Cerebellar cortex (tissue), 1 donor: ENCODE results near the gene FFAR2.
"Not testable (repeated sequence)": the region's sequence is repeated elsewhere in the genome, so short reads cannot be mapped to it uniquely, and the experiment has no call there.

Experiments used
- DNase-seq: peaks from one replicate; pipeline ENCODE4 v3.0.0-alpha.2; 2015; ENCODE audit warnings: low spot score

Gene FFAR2

DNA sequence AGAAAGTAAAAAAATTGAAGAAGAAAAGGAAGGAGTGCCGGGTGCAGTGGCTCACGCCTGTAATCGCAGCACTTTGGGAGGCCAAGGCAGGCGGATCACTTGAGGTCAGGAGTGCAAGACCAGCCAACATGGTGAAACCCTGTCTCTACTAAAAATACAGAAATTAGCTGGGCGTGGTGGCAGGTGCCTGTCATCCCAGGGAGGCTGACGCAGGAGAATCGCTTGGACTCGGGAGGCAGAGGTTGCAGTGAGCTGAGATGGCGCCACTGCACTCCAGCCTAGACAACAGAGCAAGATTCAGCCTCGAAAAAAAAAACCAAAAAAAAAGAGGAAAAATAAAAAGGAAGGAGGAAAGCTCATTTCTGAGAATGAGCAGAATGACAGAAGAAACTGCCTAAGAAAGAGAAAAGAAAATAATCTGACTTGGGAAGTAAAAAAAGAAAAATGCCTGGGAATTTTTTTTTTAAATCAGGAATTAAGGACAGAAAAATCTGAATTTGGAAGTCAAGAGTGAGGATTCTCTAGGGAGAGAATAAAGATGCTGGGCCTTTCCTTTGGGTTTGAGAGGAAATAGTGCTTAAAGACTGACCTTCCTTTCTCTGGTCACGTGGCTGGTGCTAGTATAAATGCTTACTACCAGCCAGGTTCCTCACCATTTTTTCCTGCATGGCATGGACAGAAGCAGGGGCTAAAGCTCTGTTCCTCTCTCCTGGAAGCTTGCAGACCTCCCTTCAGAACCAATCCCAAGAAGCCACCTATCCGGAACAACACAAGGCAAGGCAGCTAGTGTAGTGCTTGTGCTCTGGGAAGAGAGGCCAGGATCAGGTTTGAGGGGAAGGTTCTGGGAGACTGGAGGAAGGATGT lies at the start of gene FFAR2:
Gene FFAR2 (plus strand): TSS at position 652 of the 864 bp plus-strand sequence. CDS start 1,458 bp downstream, outside the sequence.
- DNase-seq, result no peak

DNA sequence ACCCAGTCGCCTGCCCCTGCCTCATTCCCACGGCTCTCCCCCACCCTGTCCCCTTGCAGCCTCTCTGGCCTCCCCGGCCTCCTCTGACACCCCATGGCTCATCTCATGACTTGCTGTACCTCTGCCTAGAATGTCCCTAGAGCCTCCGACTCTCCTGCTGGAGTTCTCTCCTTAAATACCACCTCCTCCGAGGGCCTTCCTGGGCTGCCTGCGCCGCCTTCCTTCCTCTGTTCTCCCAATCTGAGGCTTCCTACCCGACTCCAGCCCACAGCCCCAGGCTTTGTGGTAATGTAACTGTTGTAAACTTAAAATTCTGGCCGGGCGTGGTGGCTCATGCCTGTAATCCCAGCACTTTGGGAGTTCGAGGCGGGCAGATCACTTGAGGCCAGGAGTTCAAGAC lies 49.5 kb upstream of the FFAR2 start:
- no peak for DNase-seq

DNA sequence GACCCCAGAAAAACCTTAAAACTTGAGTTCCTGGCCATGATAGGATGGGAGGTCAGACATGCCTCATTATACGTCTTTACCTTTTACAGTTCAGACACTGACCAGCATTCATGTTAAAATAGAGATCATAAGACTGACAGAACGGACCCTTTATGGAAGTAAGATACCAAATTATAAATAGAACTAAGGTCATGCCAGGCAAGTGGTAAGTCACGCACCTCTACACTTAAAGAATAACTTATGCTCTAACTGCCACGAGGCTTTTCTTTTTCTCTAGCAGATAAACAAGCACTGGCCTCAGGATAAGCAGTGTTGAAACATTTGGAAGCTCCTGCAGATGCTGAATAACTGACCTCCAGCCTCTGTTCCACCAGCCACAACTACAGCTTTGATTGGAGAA lies 48.8 kb upstream of the FFAR2 start:
- no peak for DNase-seq

DNA sequence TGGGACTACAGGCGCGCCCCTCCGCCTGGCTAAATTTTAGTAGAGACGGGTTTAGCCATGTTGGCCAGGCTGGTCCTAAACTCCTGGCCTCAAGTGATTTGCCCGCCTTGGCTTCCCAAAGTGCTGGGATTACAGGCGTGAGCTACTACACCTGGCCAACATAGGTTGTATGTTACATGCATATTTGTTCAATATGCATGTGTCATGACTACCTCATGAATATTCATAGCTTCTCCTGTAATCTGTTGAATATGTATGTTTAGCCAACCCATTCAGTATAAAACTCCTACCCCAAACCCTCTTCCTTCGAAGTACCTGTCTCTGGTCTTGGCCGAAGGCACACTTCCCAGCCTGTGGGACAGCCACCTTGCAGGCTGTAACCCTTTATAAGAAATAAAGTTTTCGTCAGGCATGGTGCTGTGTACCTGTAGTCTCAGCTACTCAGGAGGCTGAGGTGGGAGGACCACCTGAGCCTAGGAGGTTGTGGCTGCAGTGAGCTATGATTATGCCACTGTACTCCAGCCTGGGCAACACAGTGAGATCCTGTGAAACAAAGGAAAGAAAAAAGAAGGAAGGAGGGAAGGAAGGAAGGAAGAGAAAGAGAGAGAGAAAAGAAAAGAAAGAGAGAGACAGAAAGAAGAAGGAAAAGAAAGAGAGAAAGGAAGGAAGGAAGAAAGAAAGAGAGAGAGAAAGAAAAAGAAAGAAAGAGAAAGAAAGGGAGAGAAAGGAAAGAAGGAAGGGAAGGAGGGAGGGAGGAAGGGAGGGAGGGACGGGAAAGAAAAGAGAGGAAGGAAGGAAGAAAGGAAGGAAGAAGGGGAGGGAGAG lies 47.9 kb upstream of the FFAR2 start:
- DNase-seq, result no peak

DNA sequence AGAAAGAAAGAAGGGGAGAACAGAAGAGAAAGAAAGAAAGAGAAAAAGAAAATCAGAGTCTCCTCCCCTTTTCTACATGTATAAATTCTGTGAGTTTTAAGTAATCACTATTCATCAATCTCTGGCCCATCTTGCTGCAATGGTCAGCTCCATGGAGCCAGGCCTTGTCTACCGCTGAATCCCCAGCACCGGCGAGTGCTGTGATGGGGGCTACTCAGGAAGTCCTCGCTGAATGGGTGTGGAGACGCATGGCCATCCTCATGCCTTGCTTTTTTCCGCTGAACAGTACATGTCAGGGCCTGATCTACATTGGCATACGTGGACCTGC lies 47.3 kb upstream of the FFAR2 start:
- no peak for DNase-seq

DNA sequence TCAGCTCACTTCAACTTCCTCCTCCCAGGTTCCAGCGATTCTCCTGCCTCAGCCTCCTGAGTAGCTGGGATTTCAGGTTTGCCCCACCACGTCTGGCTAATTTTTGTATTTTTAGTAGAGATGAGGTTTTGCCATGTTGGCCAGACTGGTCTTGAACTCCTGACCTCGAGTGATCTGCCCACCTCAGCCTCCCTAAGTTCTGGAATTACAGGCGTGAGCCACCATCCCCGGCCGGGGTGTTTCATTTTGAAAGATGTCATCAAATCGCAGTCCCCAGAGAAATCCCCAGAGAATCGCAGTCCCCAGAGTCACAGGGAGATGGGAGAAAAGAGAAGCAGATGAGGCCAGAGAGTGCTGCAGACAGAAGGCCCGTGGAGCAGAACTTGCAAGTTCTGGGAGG lies 46.6 kb upstream of the FFAR2 start:
- DNase-seq, result not testable (repeated sequence)

DNA sequence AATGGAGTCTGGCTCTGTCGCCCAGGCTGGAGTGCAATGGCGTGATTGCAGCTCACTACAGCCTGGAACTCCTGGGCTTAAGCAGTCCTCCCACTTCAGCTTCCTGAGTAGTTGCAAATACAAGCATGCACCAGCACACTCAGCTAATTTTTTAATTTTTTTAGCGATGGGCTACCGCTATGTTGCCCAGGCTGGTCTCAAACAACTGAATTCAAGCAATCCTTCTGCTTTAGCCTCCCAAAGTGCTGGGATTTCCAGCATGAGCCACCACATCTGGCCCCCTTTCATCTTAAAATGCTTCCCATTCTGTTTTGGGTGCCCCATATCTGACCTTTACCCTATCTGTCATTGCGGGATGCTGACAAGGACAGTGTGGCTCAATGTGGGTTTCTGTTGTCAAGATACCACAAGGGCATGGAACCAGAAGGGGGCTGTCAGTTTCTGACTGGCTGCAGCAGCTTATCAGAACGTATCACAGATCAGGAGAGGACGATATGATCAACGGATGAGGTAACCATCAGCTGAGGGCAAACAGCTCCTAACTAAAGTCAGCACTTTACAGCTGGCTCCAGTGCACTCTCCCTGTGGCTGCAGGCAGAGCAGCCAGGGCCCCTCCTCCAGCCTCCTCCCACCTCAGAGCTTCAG lies 44.8 kb upstream of the FFAR2 start:
- DNase-seq, result no peak

DNA sequence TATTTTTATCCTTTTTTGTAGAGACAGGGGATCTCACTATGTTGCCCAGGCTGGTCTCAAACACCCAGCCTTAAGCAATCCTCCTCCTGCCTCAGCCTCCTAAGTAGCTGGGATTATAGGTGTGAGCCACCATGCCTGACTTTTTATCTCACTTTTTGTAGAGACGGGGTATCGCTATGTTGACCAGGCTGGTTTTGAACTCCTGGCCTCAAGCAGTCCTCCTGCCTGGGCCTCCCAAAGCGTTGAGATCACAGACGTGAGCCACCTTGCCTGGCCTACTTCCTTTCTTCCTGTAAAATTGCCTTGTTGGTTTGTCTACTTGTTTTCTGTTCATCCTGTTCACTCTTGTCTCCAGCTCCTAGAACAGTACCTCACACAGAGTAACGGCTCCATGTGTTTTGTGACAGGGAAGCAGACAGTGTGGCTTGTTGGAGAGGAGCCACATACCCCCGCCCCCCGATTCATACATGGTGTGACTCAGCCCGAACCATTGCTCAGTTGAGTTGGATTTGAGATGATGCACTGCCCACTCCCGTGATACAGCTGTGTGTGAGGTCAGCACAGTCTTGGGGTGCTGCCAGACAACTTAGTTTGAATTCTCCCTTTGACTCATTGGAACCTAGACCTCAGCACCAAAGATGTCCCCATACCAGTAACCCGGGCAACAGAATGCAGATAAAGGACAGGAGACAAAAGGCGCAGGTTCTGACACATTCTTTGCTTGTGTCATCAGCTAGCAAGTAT lies 43.0 kb upstream of the FFAR2 start:
- no peak for DNase-seq

DNA sequence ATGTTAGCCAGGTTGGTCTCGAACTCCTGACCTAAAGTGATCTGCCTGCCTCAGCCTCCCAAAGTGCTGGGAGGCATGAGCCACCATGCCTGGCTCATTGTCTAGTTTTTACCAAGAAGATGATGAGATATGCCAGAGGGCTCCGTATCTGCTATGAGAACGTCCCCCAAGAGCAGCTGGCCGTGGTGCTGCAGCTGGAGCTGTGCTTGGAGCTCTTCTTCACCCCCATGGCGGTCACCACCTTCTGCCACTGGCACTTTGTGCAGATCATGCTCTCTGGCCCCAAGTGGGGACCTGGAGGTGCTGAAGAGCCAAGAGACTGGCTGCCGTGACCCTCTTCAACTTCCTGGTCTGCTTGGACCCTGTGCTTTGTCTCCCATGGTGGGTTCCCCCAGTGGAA lies 40.4 kb upstream of the FFAR2 start:
- no peak for DNase-seq

DNA sequence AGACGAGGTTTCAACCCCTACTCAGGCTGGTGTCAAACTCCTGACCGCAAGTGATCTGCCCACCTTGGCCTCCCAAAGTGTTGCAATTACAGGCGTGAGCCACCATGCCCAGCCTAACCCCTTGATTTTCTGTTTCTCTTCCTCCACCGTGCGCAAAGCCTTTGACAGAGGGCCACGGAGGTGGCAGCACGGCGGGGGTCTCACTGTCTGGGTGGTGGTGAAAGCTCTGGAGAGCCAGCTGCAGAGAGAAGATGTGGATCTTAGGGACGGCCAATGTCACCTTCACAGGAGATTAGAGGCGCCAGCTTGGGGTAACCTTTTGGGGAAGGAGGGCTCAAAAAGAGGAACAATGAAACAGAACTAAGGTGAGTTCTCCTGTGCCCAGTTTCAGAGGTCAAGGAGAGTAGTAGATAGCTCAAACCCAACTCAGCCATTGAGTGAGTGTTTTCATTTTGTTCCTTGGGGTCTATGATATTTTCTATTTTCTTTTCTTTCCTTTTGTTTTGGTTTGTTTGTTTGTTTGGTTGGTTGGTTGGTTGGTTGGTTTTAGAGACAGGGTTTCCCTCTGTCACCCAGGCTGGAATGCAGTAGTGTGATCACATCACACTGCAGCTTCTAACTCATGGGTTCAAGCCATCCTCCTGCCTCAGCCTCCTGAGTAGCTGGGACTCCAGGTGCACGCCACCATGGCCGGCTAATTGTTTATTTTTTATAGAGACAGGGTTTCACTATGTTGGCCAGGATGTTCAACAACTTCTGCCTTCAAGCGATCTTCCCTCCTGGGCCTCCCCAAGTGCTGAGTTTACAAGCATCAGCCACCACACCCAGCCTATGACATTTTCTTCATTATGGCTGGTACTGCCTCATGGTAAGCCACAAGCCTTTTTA lies 39.5 kb upstream of the FFAR2 start:
- DNase-seq, result no peak

DNA sequence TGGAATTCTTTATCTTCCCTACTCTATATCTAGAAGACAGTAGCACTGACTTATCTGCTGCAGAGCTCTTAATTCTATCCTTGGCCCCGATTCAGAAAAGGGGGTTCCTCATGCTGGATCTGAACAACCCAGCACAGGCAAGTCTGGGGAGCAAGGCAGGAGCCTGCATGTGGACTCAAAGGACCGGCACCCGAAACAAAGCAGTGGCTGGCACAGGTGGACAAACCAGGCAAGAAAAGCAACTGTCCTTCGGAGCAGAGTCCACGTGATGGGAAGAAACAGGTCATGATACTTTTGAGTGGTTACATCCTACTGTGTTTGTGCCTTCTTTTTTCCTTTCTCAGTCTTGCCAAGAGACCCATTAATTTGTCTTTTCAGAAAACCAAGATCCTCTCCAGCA lies 38.9 kb upstream of the FFAR2 start:
- DNase-seq, result no peak

DNA sequence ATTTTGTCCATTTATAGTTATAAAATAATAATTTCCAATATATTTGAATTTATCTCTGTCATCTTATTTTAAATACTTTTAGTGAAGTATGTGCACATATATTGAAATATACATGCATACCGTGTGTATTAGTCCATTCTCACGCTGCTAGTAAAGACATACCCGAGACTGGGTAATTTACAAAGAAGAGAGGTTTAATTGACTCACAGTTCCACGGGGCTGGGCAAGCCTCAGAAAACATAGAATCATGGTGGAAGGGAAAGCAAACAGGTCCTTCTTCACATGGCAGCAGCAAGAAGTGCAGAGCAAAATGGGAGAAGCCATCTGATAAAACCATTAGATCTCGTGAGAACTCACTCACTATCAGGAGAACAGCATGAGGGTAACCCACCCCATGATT lies 37.6 kb upstream of the FFAR2 start:
- DNase-seq, result no peak

DNA sequence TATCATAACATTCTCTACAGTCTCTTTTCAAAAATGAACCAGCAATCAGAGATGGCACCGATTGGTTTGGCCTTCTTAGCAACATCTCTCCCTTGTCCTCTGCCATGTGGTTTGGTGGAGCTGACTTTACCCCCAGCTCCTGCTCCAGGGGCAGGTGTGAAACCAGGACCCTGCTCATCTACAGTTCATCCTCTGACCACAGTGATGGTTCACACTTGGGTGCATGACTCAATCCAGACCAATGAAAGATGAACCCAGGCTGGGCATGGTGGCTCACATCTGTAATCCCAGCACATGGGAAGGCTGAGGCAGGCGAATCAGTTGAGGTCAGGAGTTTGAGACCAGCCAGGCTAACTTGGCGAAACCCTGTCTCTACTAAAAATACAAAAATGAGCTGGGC lies 33.6 kb upstream of the FFAR2 start:
- DNase-seq, result no peak

DNA sequence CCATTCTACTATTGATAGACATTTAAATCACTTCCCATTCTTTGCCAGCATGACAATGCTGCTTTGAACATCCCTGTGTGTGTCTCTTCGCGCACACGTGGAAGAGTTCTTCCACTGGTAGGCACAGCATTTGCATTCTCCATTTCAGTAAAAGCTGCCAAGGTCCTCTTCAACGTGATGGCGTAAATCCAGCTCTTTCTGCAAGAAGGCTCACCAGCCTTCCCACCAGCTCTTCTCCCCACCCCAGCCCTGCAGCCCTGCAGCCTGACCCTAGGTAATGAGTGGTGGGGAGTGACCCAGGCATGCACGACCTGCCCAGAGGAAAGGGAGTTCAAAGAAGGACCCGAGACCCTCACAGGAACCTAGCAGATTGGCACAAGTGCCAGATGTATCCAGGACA lies 31.7 kb upstream of the FFAR2 start:
- no peak for DNase-seq

DNA sequence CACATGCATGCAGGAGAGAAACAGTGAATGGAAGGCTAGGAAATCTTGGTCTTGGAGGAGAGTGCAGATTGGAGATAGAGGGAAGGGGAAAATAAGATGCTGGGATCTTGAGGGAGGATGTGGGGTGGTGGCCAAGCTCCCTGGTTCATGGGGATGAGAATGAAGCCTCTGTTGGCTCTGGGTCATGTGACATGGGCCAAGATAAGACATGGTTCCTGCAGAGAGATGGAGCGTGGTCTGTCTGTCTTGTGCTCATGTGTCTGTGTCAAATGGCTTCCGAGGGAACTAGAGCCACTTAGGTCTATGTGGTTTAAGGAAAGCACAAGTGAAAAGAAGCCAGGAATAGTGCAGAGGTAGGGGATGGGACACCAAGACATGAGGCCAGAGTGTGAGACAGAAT lies 30.8 kb upstream of the FFAR2 start:
- no peak for DNase-seq

DNA sequence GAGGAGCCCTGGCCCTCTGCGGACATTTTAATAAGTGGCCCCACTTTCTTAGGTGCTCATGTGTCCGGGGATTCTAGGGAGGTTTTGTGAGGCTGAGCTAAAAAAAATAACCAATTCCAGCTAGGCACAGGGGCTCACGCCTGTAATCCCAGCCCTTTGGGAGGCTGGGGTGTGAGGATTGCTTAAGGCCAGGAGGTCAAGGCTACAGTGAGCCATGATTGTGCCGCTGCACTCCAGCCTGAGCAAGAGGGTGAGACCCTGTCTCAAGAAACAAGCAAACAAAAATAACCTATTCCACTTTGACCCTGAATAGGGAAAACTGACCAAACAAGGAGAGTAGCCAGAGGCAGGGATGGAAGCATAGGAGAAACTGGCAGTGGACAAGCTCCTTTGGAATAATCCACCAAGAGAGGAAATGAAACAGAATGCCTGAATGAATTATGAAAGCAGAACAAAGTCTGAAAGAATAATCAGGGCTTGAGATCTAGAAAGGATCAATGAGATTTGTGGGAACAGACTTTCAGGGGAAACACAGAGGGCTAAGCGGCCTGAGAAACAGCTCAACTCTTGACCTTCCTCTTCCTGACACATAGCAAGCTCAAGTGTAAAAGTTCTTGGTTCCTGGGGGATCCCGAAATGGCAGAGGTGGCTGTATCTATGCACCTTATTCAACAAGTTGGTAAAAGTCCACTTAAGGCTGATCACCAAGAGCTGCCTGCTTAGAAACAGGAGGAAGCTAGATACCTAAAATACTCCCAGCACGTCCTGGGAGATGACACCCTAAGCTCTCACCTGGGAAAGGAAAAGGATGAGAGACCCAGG lies 30.1 kb upstream of the FFAR2 start:
- no peak for DNase-seq

DNA sequence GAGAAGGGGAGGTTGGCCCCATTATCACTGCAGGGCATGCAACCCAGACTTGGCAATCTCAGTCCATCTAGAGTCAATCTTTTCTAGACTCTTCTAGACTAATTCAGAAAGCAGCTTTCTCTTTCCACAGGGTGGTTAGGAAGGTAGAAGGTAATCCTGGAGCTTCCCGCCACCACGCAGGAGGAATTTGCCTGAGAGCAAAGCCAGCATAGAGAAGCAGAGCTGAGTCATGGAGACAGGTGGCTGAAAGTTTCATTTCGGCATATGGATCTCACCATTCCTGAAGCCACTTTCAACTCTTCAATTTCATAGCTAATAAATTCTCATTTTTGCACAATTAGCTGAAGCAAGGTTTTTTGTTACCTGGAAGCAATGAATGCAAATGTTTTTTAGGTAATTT lies 29.0 kb upstream of the FFAR2 start:
- no peak for DNase-seq

DNA sequence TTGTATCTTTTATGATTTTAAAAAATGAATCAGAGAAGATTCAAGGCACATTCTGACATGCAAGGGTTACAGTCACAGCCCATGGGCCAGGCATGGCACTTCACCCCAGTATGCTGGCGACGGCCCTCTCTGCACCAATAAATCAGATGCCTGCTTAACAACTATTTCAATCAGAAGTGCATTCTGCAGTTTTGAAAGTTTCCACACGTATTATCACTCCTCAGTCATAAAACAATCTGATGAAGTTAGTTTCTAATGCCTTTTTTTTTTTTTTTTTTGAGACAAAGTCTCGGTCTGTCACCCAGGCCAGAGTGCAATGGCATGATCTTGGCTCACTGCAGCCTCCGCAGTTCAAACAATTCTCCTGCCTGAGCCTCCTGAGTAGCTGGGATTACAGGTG lies 28.3 kb upstream of the FFAR2 start:
- no peak for DNase-seq

DNA sequence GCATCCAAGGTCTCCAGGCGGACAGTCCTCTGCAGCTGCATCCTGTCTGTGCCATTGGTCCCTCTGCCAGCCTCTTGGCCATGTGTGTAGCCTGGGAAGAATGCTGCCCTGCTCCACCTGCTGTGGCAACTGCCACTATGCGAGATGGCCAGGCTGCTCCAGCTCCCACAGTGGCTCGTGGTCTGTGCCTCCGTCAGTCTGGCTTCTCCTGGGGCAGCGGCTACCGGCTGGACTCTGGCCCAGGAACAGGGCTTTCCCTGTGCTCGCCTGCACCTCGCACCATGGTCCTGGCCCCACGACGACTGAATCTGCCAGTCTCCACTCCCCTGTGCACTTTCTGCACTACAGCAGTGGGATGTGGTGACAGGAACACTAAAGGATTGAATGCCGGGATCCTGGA lies 26.7 kb upstream of the FFAR2 start:
- DNase-seq, result no peak

DNA sequence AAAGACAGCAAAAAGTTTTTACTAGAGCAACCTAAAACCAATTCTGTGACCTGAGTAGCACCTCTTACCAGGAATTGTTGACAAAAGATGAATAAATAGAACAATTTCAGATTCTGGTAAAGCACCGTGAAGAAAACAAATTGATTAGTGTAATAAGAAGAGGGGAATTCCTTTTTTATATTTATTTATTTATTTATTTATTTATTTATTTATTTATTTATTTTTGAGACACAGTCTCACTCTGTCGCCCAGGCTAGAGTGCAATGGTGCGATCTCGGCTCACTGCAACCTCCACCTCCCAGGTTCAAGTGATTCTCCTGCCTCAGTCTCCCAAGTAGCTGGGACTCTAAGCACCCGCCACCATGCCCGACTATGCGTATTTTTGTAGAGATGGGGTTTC lies 24.7 kb upstream of the FFAR2 start:
- not testable (repeated sequence) for DNase-seq
